ENCODE data around the gene LRRK1.

LRRK1 gene

GRCh38 chr15:100932676-100933348 is 13.7 kb downstream of the LRRK1 start:
- no peak for DNase-seq (ENCODE audit: low spot score)

DNA sequence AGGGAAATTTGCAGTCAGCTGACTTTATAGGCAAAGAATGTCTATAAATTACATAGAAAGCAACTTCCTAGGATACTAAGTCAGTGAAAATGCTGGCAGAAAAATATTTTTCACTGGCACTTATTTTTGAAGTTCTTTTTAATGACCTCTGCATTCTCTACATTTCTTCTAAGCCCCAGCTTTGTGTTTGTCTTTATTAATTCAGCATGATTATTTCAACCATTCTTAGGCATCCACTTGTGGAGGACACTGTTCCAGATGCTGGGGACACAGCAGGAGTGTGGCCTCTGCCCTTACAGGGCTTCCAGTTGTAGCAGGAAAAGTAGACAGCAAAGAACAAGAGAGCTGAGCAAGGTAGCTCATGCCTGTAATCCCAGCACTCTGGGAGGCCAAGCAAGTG is 15.0 kb downstream of the LRRK1 start:
- DNase-seq (ENCODE audit: low spot score) = no peak

DNA sequence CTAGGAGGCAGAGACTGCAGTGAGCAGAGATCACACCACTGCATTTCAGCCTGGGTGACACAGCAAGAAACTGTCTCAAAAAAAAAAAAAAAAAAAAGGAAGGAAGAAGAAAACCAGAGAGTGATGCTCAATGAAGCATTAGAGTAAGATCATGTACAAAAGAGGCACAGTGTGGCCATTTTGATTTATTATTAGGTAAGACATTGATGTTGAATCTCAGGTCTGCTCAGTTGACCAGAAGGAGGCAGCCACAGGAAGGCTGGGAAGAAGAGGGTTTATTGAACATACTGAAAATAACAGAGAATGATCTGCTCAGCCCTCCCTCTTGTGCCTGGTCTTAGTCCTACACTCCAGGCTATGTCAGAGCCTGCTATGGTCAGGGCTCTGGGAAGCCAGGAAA is 15.6 kb downstream of the LRRK1 start:
- DNase-seq (ENCODE audit: low spot score) = no peak

- DNase-seq (ENCODE audit: low spot score) = no peak
Measured at GRCh38 chr15:100937171-100937570, 18.0 kb downstream of the LRRK1 start.

DNA sequence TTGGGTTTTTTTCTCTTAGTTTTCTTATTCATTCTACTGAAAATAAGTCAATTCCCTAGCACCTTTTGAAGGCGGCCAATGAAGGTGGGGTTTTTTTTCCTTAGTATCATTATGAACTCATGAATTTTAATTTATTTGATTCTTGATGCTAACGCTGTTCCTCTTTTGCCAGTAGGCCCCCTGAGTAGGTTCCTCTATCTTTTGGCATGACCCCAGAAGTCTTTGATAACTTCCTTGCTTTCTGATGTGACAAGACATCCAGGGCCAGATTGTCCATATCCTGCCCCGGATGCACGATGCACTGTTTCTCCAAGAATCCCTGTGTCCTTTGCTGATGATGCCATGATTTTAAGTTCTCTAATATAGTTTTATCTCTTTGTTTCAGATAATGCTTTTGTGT is 20.6 kb downstream of the LRRK1 start:
- DNase-seq (ENCODE audit: low spot score) = no peak

DNA sequence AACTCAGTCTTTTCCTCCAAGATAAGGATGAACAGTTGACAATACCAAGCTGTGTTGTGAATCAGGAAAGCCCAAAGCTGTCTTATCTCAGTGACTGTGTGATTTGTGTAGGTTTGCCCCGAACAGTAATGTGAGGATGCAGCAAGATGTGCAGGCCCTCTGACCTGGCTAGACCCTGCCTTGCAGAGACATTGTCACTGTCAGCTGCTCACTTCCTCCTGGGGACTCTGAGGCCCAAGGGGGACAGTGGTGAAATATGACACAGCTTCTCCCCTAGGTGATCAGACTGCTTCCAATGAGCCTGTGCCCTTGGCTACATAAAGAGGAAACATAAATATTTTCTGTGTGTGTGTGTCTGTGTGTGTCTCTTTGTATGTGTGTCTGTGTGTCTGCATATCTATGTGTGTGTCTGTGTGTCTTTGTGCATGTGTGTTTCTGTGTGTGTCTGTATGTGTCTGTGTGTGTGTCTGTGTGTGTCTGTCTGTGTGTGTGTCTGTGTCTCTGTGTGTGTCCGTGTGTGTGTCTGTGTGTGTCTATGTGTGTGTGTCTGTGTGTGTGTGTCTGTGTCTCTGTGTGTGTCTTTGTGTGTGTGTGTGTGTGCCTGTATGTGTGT is 21.7 kb downstream of the LRRK1 start:
- no peak for DNase-seq (ENCODE audit: low spot score)

DNA sequence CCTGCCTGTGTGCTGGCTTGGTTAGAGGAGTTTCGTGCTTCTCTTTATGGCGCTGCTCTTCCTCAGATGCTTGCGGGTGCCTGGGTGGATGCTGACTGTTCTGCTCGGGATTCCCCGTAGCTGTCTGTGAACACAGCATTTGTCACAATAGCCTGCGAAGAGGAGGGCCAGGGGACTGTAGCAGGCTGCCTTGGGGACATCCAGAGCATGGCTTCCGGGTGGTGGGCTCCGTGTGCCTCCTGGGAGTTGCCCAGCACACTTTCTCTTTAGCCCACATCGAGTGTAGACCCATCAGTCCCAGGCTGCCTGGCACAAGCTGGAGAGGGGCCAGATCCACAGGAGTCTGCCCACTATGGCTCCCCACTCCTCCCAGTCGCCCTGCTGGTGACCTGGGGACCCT is 22.4 kb downstream of the LRRK1 start:
- DNase-seq (ENCODE audit: low spot score) = no peak

GRCh38 chr15:100942656-100943425 is 23.7 kb downstream of the LRRK1 start:
- DNase-seq (ENCODE audit: low spot score) = no peak

DNA sequence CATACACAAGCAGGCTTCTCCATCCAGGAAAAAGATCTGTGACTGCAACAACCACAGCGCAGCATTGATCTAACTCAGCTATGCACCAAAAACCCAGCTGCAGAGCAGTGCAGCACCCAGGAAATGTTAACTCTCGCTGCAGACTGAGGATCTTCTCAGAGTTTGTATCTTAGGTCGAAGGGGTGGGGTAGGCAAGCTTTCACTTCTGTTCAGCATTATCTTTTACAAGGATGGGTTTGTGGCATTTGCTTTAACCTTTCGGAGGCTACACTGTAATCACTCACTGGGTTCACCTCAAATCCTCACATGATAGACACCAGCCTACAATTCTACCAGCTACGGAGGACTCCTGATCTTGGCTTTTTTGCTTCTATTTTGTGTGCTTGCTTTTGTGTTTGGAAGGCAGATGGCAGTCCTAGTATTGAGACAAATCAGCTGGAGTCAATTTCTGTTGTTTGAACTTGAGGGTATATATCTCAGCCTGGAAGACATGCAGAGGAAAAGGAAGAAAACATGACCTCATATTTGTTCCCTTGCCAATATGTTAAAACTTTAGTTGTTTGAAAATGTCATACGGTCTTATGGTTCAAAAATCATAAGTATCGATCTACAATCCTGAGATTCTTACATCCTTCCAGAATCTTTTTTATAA is 25.2 kb downstream of the LRRK1 start:
- no peak for DNase-seq (ENCODE audit: low spot score)

DNA sequence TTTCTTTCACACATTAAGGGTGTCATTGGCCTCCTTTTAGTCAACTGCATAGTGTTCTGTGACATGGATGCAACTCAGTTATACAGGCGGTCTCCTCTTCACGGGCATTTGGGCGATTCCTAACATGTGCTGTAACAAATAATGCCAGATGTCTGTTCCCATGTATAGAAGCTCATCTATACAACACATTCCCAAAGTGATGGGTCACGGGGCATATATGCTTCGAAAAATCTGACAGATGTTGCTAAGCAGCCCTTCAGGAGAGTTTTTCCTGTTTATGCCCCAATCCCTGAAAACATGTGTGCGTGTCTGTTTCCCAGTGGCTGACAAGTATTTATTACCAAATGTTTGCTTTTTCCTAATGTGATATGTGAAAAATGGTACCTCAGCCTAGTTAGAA is 25.8 kb downstream of the LRRK1 start:
- no peak for DNase-seq (ENCODE audit: low spot score)

DNA sequence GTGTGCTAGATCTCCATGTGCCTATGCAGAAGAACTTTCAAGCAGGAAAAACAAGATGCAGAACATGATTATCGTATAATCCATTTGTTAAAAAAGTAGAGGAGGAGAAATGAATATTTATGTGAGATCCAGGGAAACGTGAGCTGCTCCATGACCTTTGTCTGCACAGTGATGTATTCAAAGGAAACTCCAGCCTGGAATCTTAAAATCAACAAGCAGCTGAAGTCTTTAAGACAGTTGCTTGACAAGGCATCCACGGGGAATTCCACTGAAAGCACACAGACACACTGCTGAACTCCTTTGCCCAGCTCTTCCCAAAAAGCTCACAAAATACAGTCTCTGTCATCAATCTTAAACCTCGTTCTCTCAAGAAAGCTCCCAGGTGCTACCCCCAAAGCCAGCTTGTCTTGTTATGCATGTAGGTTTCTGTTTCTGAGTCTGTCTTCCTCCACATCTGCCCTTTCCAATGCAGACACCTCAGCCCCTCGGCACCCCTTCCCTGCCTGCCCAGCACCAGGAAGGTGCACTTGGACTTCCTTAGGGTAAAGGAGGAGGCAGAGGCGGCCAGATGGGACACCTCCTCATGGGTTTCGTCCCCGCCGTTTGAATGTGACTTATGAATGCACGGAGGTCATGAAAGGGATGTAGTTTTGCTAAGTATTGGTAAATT is 28.7 kb downstream of the LRRK1 start:
- DNase-seq (ENCODE audit: low spot score) = no peak

- no peak for DNase-seq (ENCODE audit: low spot score)
Measured at GRCh38 chr15:100948430-100948762, 29.2 kb downstream of the LRRK1 start.

GRCh38 chr15:100949691-100950090 is 30.5 kb downstream of the LRRK1 start:
- no peak for DNase-seq (ENCODE audit: low spot score)

- no peak for DNase-seq (ENCODE audit: low spot score)
Measured at GRCh38 chr15:100951965-100952364, 32.8 kb downstream of the LRRK1 start.

DNA sequence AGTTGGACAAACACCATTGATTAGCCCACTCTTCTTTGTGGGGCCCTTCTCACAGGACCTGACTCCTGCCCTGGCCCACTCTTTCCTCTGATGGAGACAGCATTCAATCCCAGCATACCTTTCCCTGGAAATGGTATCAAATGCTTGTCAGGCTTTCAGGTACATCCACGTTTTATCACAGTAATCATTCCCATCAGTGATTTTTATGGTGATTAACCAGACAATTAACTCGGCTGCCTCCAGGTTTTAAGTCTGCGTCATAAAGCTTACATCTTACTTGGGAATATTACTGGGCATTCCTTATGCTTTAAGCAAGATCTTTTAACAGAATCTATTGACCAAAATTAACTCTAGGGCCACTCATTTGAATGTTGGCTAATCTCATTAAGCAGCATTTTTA is 33.4 kb downstream of the LRRK1 start:
- DNase-seq (ENCODE audit: low spot score) = no peak

GRCh38 chr15:100958326-100959065 is 39.3 kb downstream of the LRRK1 start:
- DNase-seq (ENCODE audit: low spot score) = no peak

DNA sequence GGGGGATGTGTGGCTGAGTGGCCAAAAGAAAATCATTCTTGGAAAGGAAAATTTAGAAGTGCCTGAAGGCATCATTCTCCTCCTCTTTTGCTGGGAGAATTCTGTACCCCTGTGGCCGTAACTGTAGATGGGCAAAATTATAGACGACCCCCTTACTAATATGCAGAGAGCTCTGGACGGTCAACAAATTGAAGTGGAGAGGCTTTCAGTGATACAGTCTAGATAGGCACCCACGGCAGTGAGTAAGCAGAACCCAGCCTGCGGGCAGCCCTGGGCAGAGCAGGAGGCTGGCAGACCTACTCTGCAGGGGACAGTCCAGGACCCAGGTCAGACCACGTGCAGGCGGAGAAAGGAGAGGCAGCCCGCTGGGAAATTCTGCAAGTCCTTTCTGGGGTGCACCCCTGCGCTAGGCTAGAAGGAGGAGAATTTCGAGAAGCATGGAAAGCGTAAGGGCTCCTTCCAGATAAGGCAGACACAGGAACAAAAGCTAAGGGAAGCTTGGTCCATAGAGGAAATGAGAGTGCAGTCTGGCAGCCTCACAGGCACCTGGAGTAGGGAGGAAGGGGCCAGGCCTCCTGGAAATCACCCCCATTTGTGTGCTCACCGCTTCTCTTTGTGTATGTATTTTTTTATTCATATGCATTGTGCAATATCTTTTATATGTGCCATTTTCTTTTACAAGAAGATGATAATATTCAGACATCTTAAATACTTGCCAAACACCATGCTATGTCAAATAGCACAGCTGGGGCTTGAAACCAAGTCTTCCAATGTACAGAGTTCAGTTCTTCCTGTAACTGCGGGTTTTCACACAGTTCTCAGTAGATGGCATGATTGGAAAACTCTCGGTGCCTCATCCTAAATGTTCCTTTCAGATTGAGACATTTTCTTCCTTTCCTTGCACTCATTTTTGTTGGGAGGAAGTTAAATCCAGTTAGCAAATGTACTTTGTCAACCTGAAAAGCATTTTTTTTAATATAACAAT is 40.2 kb downstream of the LRRK1 start:
- DNase-seq (ENCODE audit: low spot score) = peak; percentile 7

GRCh38 chr15:100966997-100967396 is 47.8 kb downstream of the LRRK1 start:
- no peak for DNase-seq (ENCODE audit: low spot score)

DNA sequence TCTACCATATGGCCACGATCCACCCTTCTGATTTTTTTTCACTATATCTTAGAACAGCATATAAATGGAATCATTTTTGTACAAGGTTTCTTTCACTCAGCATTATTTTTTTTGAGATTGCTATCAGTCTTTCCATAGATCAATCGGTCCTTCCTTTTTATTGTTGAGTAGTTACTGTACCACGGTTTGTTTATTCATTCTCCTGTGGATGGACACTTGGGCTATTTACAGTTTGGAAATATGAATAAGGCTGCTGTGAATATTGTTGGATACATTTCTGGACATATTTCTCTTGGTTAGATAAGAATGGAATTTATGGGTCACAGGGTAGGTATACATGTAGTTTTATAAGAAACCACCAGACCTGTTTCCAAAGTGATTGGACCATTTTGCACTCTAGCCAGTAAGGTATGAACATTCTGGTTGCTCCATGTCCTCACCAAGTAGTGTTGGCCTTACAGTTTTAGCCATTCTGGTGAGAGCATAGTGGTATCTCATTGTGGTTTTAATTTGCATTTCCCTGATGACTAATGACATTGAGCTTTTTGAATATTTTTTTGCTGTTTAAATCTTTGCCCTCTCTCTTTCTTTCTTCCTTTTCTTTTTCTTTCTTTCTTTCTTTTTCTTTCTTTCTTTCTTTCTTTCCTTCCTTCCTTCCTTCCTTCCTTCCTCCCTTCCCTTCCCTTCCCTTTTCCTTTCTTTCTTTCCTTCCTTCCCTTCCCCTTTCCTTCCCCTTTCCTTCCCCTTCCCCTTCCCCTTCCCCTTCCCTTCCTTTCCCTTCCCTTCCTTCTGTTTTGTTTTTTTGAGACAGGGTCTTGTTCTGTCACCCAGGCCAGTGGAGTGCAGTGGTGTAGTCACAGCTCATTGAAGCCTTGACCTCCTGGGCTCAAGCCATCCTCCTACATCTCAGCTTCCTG is 49.2 kb downstream of the LRRK1 start:
- DNase-seq (ENCODE audit: low spot score) = no peak

Data from kidney capillary endothelial cell (primary cell).